HG02884 (cell line): ENCODE results near the gene TSPAN18.

Experiments used
- ATAC-seq: cut with Tn5 transposase; IDR thresholded peaks from one replicate; pipeline ENCODE4 v1.9.1; 2021; ENCODE audit warnings: mild to moderate bottlenecking, moderate library complexity; ENCODE audit not compliant: unreplicated experiment

TSPAN18 gene

GRCh38 chr11:44709966-44710365, 16.8 kb upstream of the TSPAN18 start:
- no peak for ATAC-seq

- no peak for ATAC-seq
Measured at GRCh38 chr11:44711113-44711786, 15.5 kb upstream of the TSPAN18 start.

GRCh38 chr11:44711787-44712608, 14.8 kb upstream of the TSPAN18 start:
- ATAC-seq, result no peak

GRCh38 chr11:44713022-44713421, 13.7 kb upstream of the TSPAN18 start:
- no peak for ATAC-seq

GRCh38 chr11:44716256-44716655, 10.5 kb upstream of the TSPAN18 start:
- ATAC-seq, result no peak

- ATAC-seq, result no peak
Measured at GRCh38 chr11:44718057-44718456, 8.7 kb upstream of the TSPAN18 start.

- ATAC-seq, result no peak
Measured at GRCh38 chr11:44718612-44719390, 8.0 kb upstream of the TSPAN18 start.

GRCh38 chr11:44725016-44725685, 1.6 kb upstream of the TSPAN18 start:
- no peak for ATAC-seq

- ATAC-seq, result no peak
Measured at GRCh38 chr11:44725757-44726282, 942 bp upstream of the TSPAN18 start.

GRCh38 chr11:44727114-44727372, 281 bp downstream of the TSPAN18 start:
- no peak for ATAC-seq

- peak; percentile 51 for ATAC-seq
Measured at GRCh38 chr11:44727373-44728287, 868 bp downstream of the TSPAN18 start.

GRCh38 chr11:44728491-44728910, 1.7 kb downstream of the TSPAN18 start:
- ATAC-seq, result no peak

- ATAC-seq, result no peak
Measured at GRCh38 chr11:44729063-44729462, 2.3 kb downstream of the TSPAN18 start.

GRCh38 chr11:44729713-44730112, 3.0 kb downstream of the TSPAN18 start:
- ATAC-seq, result no peak

GRCh38 chr11:44730775-44731174, 4.0 kb downstream of the TSPAN18 start:
- no peak for ATAC-seq

GRCh38 chr11:44731685-44732430, 5.1 kb downstream of the TSPAN18 start:
- ATAC-seq, result no peak

- no peak for ATAC-seq
Measured at GRCh38 chr11:44732564-44732963, 5.8 kb downstream of the TSPAN18 start.

GRCh38 chr11:44733877-44734276, 7.1 kb downstream of the TSPAN18 start:
- no peak for ATAC-seq

GRCh38 chr11:44734843-44735381, 8.2 kb downstream of the TSPAN18 start:
- ATAC-seq, result no peak
